ENCODE results near the gene ESPL1.

The ESPL1 gene

GRCh38 chr12:53267999-53268629 lies at the start of gene ESPL1:
ESPL1 (plus strand) TSS chr12:53268299; CDS start chr12:53268767, 468 bp downstream.
- peak; percentile 83 for DNase-seq

- DNase-seq, result no peak
These were observed 49.4 kb upstream of the ESPL1 start for GRCh38 chr12:53218551-53219291.

GRCh38 chr12:53219292-53219955 lies 48.7 kb upstream of the ESPL1 start:
- no peak for DNase-seq

- peak; percentile 83 for DNase-seq
These were observed 48.0 kb upstream of the ESPL1 start for GRCh38 chr12:53219956-53220693.

GRCh38 chr12:53220694-53221202 lies 47.4 kb upstream of the ESPL1 start:
- peak; percentile 100 for DNase-seq

GRCh38 chr12:53221203-53222080 lies 46.7 kb upstream of the ESPL1 start:
- peak; percentile 77 for DNase-seq

GRCh38 chr12:53222170-53222721 lies 45.9 kb upstream of the ESPL1 start:
- DNase-seq, result no peak

GRCh38 chr12:53222806-53223261 lies 45.3 kb upstream of the ESPL1 start:
- no peak for DNase-seq

- DNase-seq, result no peak
These were observed 44.6 kb upstream of the ESPL1 start for GRCh38 chr12:53223389-53224060.

- no peak for DNase-seq
These were observed 43.8 kb upstream of the ESPL1 start for GRCh38 chr12:53224061-53224896.

GRCh38 chr12:53224897-53225634 lies 43.0 kb upstream of the ESPL1 start:
- no peak for DNase-seq

GRCh38 chr12:53225635-53226424 lies 42.3 kb upstream of the ESPL1 start:
- DNase-seq, result no peak

- DNase-seq, result no peak
These were observed 41.3 kb upstream of the ESPL1 start for GRCh38 chr12:53226815-53227214.

- no peak for DNase-seq
These were observed 40.8 kb upstream of the ESPL1 start for GRCh38 chr12:53227341-53227740.

- DNase-seq, result no peak
These were observed 40.3 kb upstream of the ESPL1 start for GRCh38 chr12:53227836-53228235.

- DNase-seq, result no peak
These were observed 38.6 kb upstream of the ESPL1 start for GRCh38 chr12:53229454-53229853.

GRCh38 chr12:53230108-53230845 lies 37.8 kb upstream of the ESPL1 start:
- DNase-seq, result peak; percentile 63

- DNase-seq, result no peak
These were observed 36.5 kb upstream of the ESPL1 start for GRCh38 chr12:53231671-53231920.

All from NCI-H226 (cell line).